Ovary (tissue), 9 donors: Measurements from ENCODE around the gene PSMD13. TPM values are rescaled to one million over a fixed set of nuclear protein-coding genes. Genes with fewer than 3 reads are reported as not detected.
A peak's percentile ranks its signal among the peaks of the same experiment; 100 is the strongest.

Source experiments
- DNase-seq, 5 donors: peaks; one replicate each; pipeline ENCODE4 v3.0.0-alpha.2; 2019 to 2020
- H3K27ac ChIP-seq, 2 donors: fragments of 200-600 bp; one replicate each; pipeline versions ENCODE4 v1.5.1 to v1.8.0; 2019 to 2022
- H3K27me3 ChIP-seq: fragments of 200-600 bp; one replicate; pipeline ENCODE4 v1.8.0; 2022
- H3K36me3 ChIP-seq: fragments of 200-600 bp; sonication (generic); one replicate; pipeline ENCODE4 v1.5.1; 2019
- H3K4me1 ChIP-seq: one replicate; pipeline ENCODE4 v1.8.1; 2013; ENCODE audit warnings: mild to moderate bottlenecking, moderate library complexity; ENCODE audit not compliant: insufficient read depth
- H3K4me3 ChIP-seq: fragments of 200-600 bp; sonication (generic); one replicate; pipeline ENCODE4 v1.5.1; 2017
- H3K9me3 ChIP-seq, 2 donors: fragments of 200-600 bp in 1 of 2; sonication (generic) in 1 of 2; one replicate each; pipeline versions ENCODE4 v1.5.1 to v1.8.1; 2013 to 2019; ENCODE audit warnings: mild to moderate bottlenecking in 1 of 2, moderate library complexity in 1 of 2
- CTCF ChIP-seq, 3 donors: fragments of 450-650 bp in 2 of 3; fragments of 200-600 bp in 1 of 3; IDR thresholded peaks; one replicate each; pipeline versions ENCODE4 v1.5.1 to v1.8.0; 2016 to 2022; ENCODE audit warnings: antibody characterized with exemption in 3 of 3, mild to moderate bottlenecking in 1 of 3
- EP300 ChIP-seq: sonication (generic); formaldehyde crosslinking; IDR thresholded peaks from one replicate; pipeline ENCODE4 v1.6.1; 2017; ENCODE audit warnings: antibody characterized with exemption
- POLR2A ChIP-seq: fragments of 450-650 bp; IDR thresholded peaks from one replicate; pipeline ENCODE4 v1.6.1; 2017; ENCODE audit warnings: antibody characterized with exemption, mild to moderate bottlenecking, moderate library complexity
- WGBS, 3 donors: extraction: QIAGEN DNeasy Blood & Tissue Kit in 1 of 3; methylation state at CpG; one replicate each; pipeline versions ENCODE4 v1.1.5 to v1.1.7; 2013 to 2017; 5-methylcytosine and 5-hydroxymethylcytosine counted together
- intact Hi-C, 4 donors: fragments of 100-400 bp; cut with DNase I; formaldehyde crosslinking; loops; one replicate each; pipeline versions ENCODE4 v1.11.0 to v1.15.1; 2022 to 2023
- polyA plus RNA-seq, 2 donors: library from polyadenylated mRNA; stranded (reverse); fragments of 200-250 nt in 1 of 2; fragments of 350-450 nt in 1 of 2; fragmentation: Illumina TruSeq in 1 of 2; extraction: RNeasy Lipid Tissue Mini Kit (QIAGEN cat#74804) in 1 of 2; gene quantifications; one replicate each; pipeline ENCODE4 v1.2.3, GENCODE V29; 2013 to 2014
- total RNA-seq, 7 donors: library from RNA; depleted of rRNA in 2 of 7; stranded (reverse); fragments of >200 nt in 2 of 7; fragmentation: NEBNext Ultra II Directional in 3 of 7; extraction: Animal tissue kit (Norgen Biotek cat#: 25700) in 3 of 7; gene quantifications; one replicate each; pipeline versions ENCODE4 v1.1.0 to v1.2.4, GENCODE V29; 2016 to 2023
- donor health status: DM: no; HTN: no; CAD: no; lungs with moderate emphysema.
- donor health status: DM: no; HTN: no; CAD: no.
- donor health status: Bipolar disorder and iron deficiency.
- donor health status: DM: yes; HTN: yes; CAD: no.
- donor health status: DM: no; HTN: no; CAD: no.
- donor health status: DM: yes; HTN: yes; CAD: no.

PSMD13 gene
- total and polyA plus RNA-seq, 9 donors, result 66.2 to 88.9 (median 75.8) TPM

- TF ChIP-seq EP300, result no peak
- no peak for TF ChIP-seq POLR2A
- TF ChIP-seq CTCF (IDR thresholded peaks at IDR 0.05), result no peak
- Histone ChIP-seq H3K27ac (no peak within 1 kb of the TSS), H3K27me3 (no peaks in the 10 kb centered on the region), H3K4me1 (no peaks in the 10 kb centered on the region), H3K9me3 (no peaks in the 10 kb centered on the region), H3K4me3 (no peak within 1 kb of the TSS), H3K36me3 (no peaks in the 10 kb centered on the region)
- intact Hi-C loops, result loop anchor here in 1 of 4 donors (5.0 kb wide), 1 partner anchor 213 kb away; no protein-coding TSS in a partner anchor
- 46 to 53% (median 48%) methylated on average over 35 to 40 of the region's 40 CpGs for WGBS, 3 donors
- peak in 2 of 5 donors; percentile 26 to 42 for DNase-seq
Measured at GRCh38 chr11:299081-299891, 62.5 kb downstream of the PSMD13 start, which contains the start of gene IFITM5. TSS of gene IFITM5 (minus strand) at chr11:299526. CDS start at chr11:299490, 36 bp downstream.

- H3K27me3 ChIP-seq, result no peaks in the 10 kb centered on the region
- 14 to 24% (median 19%) methylated on average over 20 of the region's 20 CpGs for WGBS, 3 donors
- no peak overlapping the region for H3K27ac ChIP-seq
- no peaks in the 10 kb centered on the region for H3K36me3 ChIP-seq
- DNase-seq, result peak in 2 of 5 donors; percentile 22 to 43
- H3K9me3 ChIP-seq, result no peaks in the 10 kb centered on the region
- TF ChIP-seq EP300 (no peak), POLR2A (no peak), CTCF (IDR thresholded peaks at IDR 0.05) (no peak)
- intact Hi-C loops, result loop anchor here in 2 of 4 donors (5.0 to 10.0 kb wide), 3 partner anchors 65 to 212 kb away; partner anchors contain the start of genes BET1L (in 1 of the 2), PSMD13 (in 1 of the 2), RIC8A (in 1 of the 2) and SIRT3 (in 1 of the 2)
- no peak overlapping the region for H3K4me3 ChIP-seq
- no peaks in the 10 kb centered on the region for H3K4me1 ChIP-seq
Measured at GRCh38 chr11:299951-300735, 63.4 kb downstream of the PSMD13 start.

Other genes with a start within 250 kb of the PSMD13 start
- gene SCGB1C1, start 43.9 kb upstream of the PSMD13 start, total RNA-seq, result not detected
- gene SCGB1C1, start 43.9 kb upstream of the PSMD13 start, polyA plus RNA-seq, result not detected
- 10 to 100 TPM; 24.6 to 76.6 (median 65.5) TPM for gene BET1L, start 29.6 kb upstream of the PSMD13 start, total RNA-seq
- gene BET1L, start 29.6 kb upstream of the PSMD13 start, polyA plus RNA-seq, result 10 to 100 TPM; 38.9 to 51.6 TPM
- 100 to 1,000 TPM in 1 of 7 donors, 10 to 100 TPM in 6; 53.4 to 119 (median 87.4) TPM for gene RIC8A, start 29.3 kb upstream of the PSMD13 start, total RNA-seq
- 10 to 100 TPM; 33.6 to 56.4 TPM for gene RIC8A, start 29.3 kb upstream of the PSMD13 start, polyA plus RNA-seq
- gene SIRT3, start 634 bp upstream of the PSMD13 start, total RNA-seq, result 10 to 100 TPM; 11.1 to 24.4 (median 22.7) TPM
- 10 to 100 TPM; 17.4 to 21.5 TPM for gene SIRT3, start 634 bp upstream of the PSMD13 start, polyA plus RNA-seq
- 1 to 10 TPM in 1 of 7 donors, under 1 TPM in 4, not detected in 2; 0.15 to 1.1 (median 0.20) TPM for gene NLRP6, start 41.4 kb downstream of the PSMD13 start, total RNA-seq
- gene NLRP6, start 41.4 kb downstream of the PSMD13 start, polyA plus RNA-seq, result under 1 TPM in 1 of 2 donors, not detected in 1; 0.02 TPM
- 10 to 100 TPM in 4 of 7 donors, 1 to 10 TPM in 3; 3.3 to 21.3 (median 10.6) TPM for gene PGGHG, start 52.1 kb downstream of the PSMD13 start, total RNA-seq
- gene PGGHG, start 52.1 kb downstream of the PSMD13 start, polyA plus RNA-seq, result 1 to 10 TPM in 1 of 2 donors, under 1 TPM in 1; 0.25 to 6.1 TPM
- gene IFITM5, start 62.5 kb downstream of the PSMD13 start, total RNA-seq, result not detected
- gene IFITM5, start 62.5 kb downstream of the PSMD13 start, polyA plus RNA-seq, result not detected
- 1,000 to 10,000 TPM in 1 of 7 donors, 100 to 1,000 TPM in 6; 207 to 1,149 (median 546) TPM for gene IFITM2, start 70.8 kb downstream of the PSMD13 start, total RNA-seq
- gene IFITM2, start 70.8 kb downstream of the PSMD13 start, polyA plus RNA-seq, result 100 to 1,000 TPM; 306 to 616 TPM
- 100 to 1,000 TPM; 317 to 760 (median 496) TPM for gene IFITM1, start 77.1 kb downstream of the PSMD13 start, total RNA-seq
- gene IFITM1, start 77.1 kb downstream of the PSMD13 start, polyA plus RNA-seq, result 100 to 1,000 TPM; 211 to 748 TPM
- gene IFITM3, start 83.9 kb downstream of the PSMD13 start, total RNA-seq, result 1,000 to 10,000 TPM in 2 of 7 donors, 100 to 1,000 TPM in 5; 150 to 1,394 (median 665) TPM
- gene IFITM3, start 83.9 kb downstream of the PSMD13 start, polyA plus RNA-seq, result 1,000 to 10,000 TPM in 1 of 2 donors, 100 to 1,000 TPM in 1; 506 to 1,096 TPM
- 10 to 100 TPM; 14.7 to 90.3 (median 52.5) TPM for gene B4GALNT4, start 132.5 kb downstream of the PSMD13 start, total RNA-seq
- gene B4GALNT4, start 132.5 kb downstream of the PSMD13 start, polyA plus RNA-seq, result 10 to 100 TPM in 1 of 2 donors, 1 to 10 TPM in 1; 1.3 to 58.1 TPM
- 10 to 100 TPM in 1 of 7 donors, 1 to 10 TPM in 4, under 1 TPM in 2; 0.30 to 56.8 (median 3.4) TPM for gene PKP3, start 157.2 kb downstream of the PSMD13 start, total RNA-seq
- gene PKP3, start 157.2 kb downstream of the PSMD13 start, polyA plus RNA-seq, result under 1 TPM in 1 of 2 donors, not detected in 1; 0.21 TPM
- 10 to 100 TPM; 15.0 to 52.6 (median 27.5) TPM for gene SIGIRR, start 178.0 kb downstream of the PSMD13 start, total RNA-seq
- 10 to 100 TPM in 1 of 2 donors, 1 to 10 TPM in 1; 1.5 to 39.5 TPM for gene SIGIRR, start 178.0 kb downstream of the PSMD13 start, polyA plus RNA-seq
- gene ANO9, start 205.0 kb downstream of the PSMD13 start, total RNA-seq, result 10 to 100 TPM in 1 of 7 donors, 1 to 10 TPM in 2, under 1 TPM in 4; 0.15 to 11.4 (median 0.82) TPM
- under 1 TPM; 0.12 to 0.31 TPM for gene ANO9, start 205.0 kb downstream of the PSMD13 start, polyA plus RNA-seq
- gene PTDSS2, start 213.3 kb downstream of the PSMD13 start, total RNA-seq, result 10 to 100 TPM; 34.4 to 56.5 (median 42.7) TPM
- gene PTDSS2, start 213.3 kb downstream of the PSMD13 start, polyA plus RNA-seq, result 10 to 100 TPM; 17.1 to 38.6 TPM